GM15510 (cell line): ENCODE measurements around the gene LYPD6.

ENCODE experiments used
- POLR2A ChIP-seq: IDR thresholded peaks from 3 replicates; pipeline ENCODE4 v1.6.1; 2011; ENCODE audit warnings: borderline replicate concordance; ENCODE audit not compliant: insufficient read length; ENCODE audit errors: extremely low read depth

LYPD6 gene

GRCh38 chr2:149449017-149449416 lies 118.6 kb downstream of the LYPD6 start:
- no peak for TF ChIP-seq POLR2A

GRCh38 chr2:149451417-149452165 lies 121.2 kb downstream of the LYPD6 start:
- no peak for TF ChIP-seq POLR2A

- no peak for TF ChIP-seq POLR2A
Measured at GRCh38 chr2:149456285-149456684, 125.9 kb downstream of the LYPD6 start.

GRCh38 chr2:149458502-149458901 lies 128.1 kb downstream of the LYPD6 start:
- TF ChIP-seq POLR2A, result no peak

GRCh38 chr2:149463328-149464002 lies 133.1 kb downstream of the LYPD6 start:
- TF ChIP-seq POLR2A, result no peak

- TF ChIP-seq POLR2A, result no peak
Measured at GRCh38 chr2:149464396-149464795, 134.0 kb downstream of the LYPD6 start.

- no peak for TF ChIP-seq POLR2A
Measured at GRCh38 chr2:149465873-149466272, 135.5 kb downstream of the LYPD6 start.

GRCh38 chr2:149466635-149467034 lies 136.2 kb downstream of the LYPD6 start:
- no peak for TF ChIP-seq POLR2A

- no peak for TF ChIP-seq POLR2A
Measured at GRCh38 chr2:149467436-149467835, 137.0 kb downstream of the LYPD6 start.

GRCh38 chr2:149468636-149469035 lies 138.2 kb downstream of the LYPD6 start:
- TF ChIP-seq POLR2A, result no peak

- TF ChIP-seq POLR2A, result no peak
Measured at GRCh38 chr2:149470046-149470445, 139.7 kb downstream of the LYPD6 start.

GRCh38 chr2:149472413-149472812 lies 142.0 kb downstream of the LYPD6 start:
- TF ChIP-seq POLR2A, result no peak

- TF ChIP-seq POLR2A, result no peak
Measured at GRCh38 chr2:149473068-149473467, 142.7 kb downstream of the LYPD6 start.

GRCh38 chr2:149473521-149473920 lies 143.1 kb downstream of the LYPD6 start:
- TF ChIP-seq POLR2A, result no peak

GRCh38 chr2:149483004-149483605 lies 152.7 kb downstream of the LYPD6 start:
- no peak for TF ChIP-seq POLR2A

- TF ChIP-seq POLR2A, result no peak
Measured at GRCh38 chr2:149486664-149487063, 156.3 kb downstream of the LYPD6 start.
